Neutrophil (primary cell): ENCODE measurements around the gene ING2.
"Not testable (repeated sequence)": the region's sequence is repeated elsewhere in the genome, so short reads cannot be mapped to it uniquely, and the experiment has no call there.

Experiments used
- H3K27ac ChIP-seq: fragments of 200-600 bp; sonication (generic); 2 replicates; pipeline ENCODE4 v1.5.1; 2016; ENCODE audit warnings: mild to moderate bottlenecking, moderate library complexity
- H3K27me3 ChIP-seq: fragments of 200-600 bp; sonication (generic); 2 replicates; pipeline ENCODE4 v1.6.0; 2016; ENCODE audit warnings: mild to moderate bottlenecking
- H3K36me3 ChIP-seq: fragments of 200-600 bp; sonication (generic); 2 replicates; pipeline ENCODE4 v1.5.1; 2017
- H3K4me1 ChIP-seq, 2 experiments: fragments of 200-600 bp in 1 of 2; sonication (generic) in 1 of 2; 1 replicate in 1 of 2; 2 replicates in 1 of 2; pipeline versions ENCODE4 v1.5.1 to v1.6.1; 2013 to 2016; ENCODE audit warnings: low read depth in 1 of 2, low read length in 1 of 2, mild to moderate bottlenecking in 1 of 2, moderate library complexity in 1 of 2; ENCODE audit not compliant: control insufficient read depth in 1 of 2, insufficient read depth in 1 of 2
- H3K4me3 ChIP-seq, 2 experiments: fragments of 200-600 bp in 1 of 2; sonication (generic) in 1 of 2; 1 replicate in 1 of 2; 2 replicates in 1 of 2; pipeline ENCODE4 v1.5.1; 2013 to 2016; ENCODE audit warnings: low read depth in 1 of 2, low read length in 1 of 2, mild to moderate bottlenecking in 1 of 2, moderate library complexity in 1 of 2
- H3K9me3 ChIP-seq: fragments of 200-600 bp; sonication (generic); 2 replicates; pipeline ENCODE4 v1.5.1; 2016
- TF ChIP-seq, protein P1 (sequence below): fragments of 200-600 bp; sonication (generic); IDR thresholded peaks from 2 replicates; pipeline ENCODE4 v1.5.1; 2016; ENCODE audit warnings: antibody characterized with exemption

The ING2 gene, protein sequence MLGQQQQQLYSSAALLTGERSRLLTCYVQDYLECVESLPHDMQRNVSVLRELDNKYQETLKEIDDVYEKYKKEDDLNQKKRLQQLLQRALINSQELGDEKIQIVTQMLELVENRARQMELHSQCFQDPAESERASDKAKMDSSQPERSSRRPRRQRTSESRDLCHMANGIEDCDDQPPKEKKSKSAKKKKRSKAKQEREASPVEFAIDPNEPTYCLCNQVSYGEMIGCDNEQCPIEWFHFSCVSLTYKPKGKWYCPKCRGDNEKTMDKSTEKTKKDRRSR

GRCh38 chr4:183504930-183505610, at the start of gene ING2:
Gene ING2, plus strand, starts transcription at chr4:183505058. Its CDS starts 138 bp downstream, at chr4:183505196.
- Histone ChIP-seq H3K27me3 (no peaks in the 10 kb centered on the region), H3K4me1 (peaks cover 19 to 22% of the 10 kb centered on the region in 2 experiments), H3K9me3 (no peaks in the 10 kb centered on the region), H3K36me3 (no peaks in the 10 kb centered on the region), H3K4me3 (peak within 1 kb of the TSS; percentile 98 to 100), H3K27ac (peak within 1 kb of the TSS; percentile 96)
- TF ChIP-seq, protein P1, sequence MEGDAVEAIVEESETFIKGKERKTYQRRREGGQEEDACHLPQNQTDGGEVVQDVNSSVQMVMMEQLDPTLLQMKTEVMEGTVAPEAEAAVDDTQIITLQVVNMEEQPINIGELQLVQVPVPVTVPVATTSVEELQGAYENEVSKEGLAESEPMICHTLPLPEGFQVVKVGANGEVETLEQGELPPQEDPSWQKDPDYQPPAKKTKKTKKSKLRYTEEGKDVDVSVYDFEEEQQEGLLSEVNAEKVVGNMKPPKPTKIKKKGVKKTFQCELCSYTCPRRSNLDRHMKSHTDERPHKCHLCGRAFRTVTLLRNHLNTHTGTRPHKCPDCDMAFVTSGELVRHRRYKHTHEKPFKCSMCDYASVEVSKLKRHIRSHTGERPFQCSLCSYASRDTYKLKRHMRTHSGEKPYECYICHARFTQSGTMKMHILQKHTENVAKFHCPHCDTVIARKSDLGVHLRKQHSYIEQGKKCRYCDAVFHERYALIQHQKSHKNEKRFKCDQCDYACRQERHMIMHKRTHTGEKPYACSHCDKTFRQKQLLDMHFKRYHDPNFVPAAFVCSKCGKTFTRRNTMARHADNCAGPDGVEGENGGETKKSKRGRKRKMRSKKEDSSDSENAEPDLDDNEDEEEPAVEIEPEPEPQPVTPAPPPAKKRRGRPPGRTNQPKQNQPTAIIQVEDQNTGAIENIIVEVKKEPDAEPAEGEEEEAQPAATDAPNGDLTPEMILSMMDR, result no peak

DNA sequence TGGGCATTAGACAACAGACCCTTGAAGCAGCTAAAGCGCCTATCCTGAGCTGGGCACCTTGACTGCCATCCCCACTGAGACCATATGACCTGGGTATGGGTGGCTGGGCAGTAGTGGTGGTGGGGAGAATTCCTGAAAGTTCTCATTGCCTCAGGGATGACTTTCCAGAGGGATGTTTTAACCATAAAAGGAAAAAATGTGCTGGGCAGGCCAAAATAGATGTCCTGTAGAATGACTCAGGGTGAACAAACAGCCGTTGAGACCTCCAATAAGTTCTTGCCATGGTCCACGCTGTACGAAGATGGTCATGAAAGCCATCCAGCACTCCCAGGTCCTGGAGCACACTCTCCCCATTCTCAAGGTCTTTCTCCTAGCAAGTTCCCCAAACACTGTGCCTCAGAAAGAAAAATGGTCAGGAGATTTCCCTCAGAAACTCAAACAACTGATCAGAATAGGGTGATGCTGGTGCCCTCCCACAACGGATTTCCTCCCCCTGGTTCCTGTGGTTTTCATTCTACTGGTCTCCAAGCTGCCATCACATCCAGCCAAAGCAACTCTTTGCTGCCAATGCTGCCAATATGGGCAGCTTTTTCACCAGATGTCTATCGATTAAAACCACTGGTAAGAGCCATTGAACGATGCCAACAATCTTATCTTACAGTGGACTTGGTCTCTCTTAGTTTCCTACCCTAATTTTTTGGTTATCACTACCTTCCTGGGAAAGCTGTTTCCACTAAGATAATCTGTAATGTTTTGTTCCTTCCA, 49.2 kb upstream of the ING2 start:
- Histone ChIP-seq H3K9me3 (no peaks in the 10 kb centered on the region), H3K27me3 (no peaks in the 10 kb centered on the region), H3K27ac (no peak overlapping the region), H3K4me3 (no peak overlapping the region), H3K36me3 (peaks cover 19% of the 10 kb centered on the region), H3K4me1 (no peaks in the 10 kb centered on the region)
- TF ChIP-seq, protein P1, result no peak

DNA sequence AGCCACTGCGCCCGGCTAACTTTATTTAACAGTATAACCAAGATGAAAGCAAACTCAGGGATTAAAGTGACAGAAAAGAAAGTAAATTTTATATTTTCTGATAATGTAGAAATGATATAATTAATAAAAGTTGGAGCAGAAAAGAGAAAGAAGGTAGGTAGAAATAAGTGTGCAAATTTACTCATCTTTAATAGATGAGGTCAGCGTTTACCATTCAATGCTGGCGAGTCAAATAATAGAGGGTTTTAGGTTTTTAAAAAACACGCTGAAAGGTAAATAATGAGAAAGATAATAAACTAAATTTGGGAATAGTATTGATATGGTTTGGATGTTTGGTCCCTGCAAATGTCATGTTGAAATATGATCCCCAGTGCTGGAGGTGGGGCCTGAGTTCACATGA, 46.9 kb upstream of the ING2 start:
- TF ChIP-seq, protein P1, result no peak
- H3K4me1 ChIP-seq, result no peaks in the 10 kb centered on the region
- H3K4me3 ChIP-seq, result no peak overlapping the region
- H3K27me3 ChIP-seq, result no peaks in the 10 kb centered on the region
- H3K27ac ChIP-seq, result no peak overlapping the region
- no peaks in the 10 kb centered on the region for H3K9me3 ChIP-seq
- peaks cover 8% of the 10 kb centered on the region for H3K36me3 ChIP-seq

GRCh38 chr4:183463903-183464619, 40.8 kb upstream of the ING2 start:
- H3K4me3 ChIP-seq, H3K9me3 ChIP-seq, H3K27ac ChIP-seq, H3K36me3 ChIP-seq, H3K4me1 ChIP-seq, H3K27me3 ChIP-seq: not testable (repeated sequence)

DNA sequence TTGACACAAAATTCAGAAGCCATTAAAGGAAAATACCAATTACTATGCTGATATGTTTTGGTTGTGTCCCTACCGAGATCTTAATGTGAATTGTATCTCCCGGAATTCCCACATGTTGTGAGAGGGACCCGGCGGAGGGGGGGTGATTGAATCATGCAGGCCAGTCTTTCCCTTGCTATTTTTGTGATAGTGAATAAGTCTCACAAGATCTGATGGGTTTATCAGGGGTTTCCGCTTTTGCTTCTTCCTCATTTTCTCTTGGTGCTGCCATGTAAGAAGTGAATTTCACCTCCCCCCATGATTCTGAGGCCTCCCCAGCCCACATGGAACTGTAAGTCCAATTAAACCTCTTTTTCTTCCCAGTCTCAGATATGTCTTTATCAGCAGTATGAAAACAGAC, 39.0 kb upstream of the ING2 start:
- not testable (repeated sequence) for H3K27ac ChIP-seq, H3K4me1 ChIP-seq, H3K27me3 ChIP-seq, H3K4me3 ChIP-seq, H3K9me3 ChIP-seq, H3K36me3 ChIP-seq

GRCh38 chr4:183467246-183467645, 37.6 kb upstream of the ING2 start:
- TF ChIP-seq, protein P1, result no peak
- Histone ChIP-seq H3K36me3 (no peaks in the 10 kb centered on the region), H3K9me3 (no peaks in the 10 kb centered on the region), H3K4me3 (no peak overlapping the region), H3K27ac (no peak overlapping the region), H3K27me3 (no peaks in the 10 kb centered on the region), H3K4me1 (peaks cover 4 to 6% of the 10 kb centered on the region in 2 experiments)
